ENCODE data around the gene BST1. TPM values are rescaled to one million over a fixed set of nuclear protein-coding genes. Genes with fewer than 3 reads are reported as not detected.
"Not testable (repeated sequence)": the region's sequence is repeated elsewhere in the genome, so short reads cannot be mapped to it uniquely, and the experiment has no call there.

BST1 gene
- total RNA-seq, 1 donor from 2014 or later = 43.2 TPM

- DNase-seq (ENCODE audit: extremely low read depth, low read depth, low spot score) = no peak
Measured at GRCh38 chr4:15740764-15741404, 38.0 kb downstream of the BST1 start.

- DNase-seq (ENCODE audit: extremely low read depth, low read depth, low spot score) = no peak
Measured at GRCh38 chr4:15742083-15742582, 39.3 kb downstream of the BST1 start.

GRCh38 chr4:15742637-15743036 lies 39.8 kb downstream of the BST1 start:
- DNase-seq (ENCODE audit: extremely low read depth, low read depth, low spot score) = no peak

GRCh38 chr4:15744016-15744545 lies 41.2 kb downstream of the BST1 start:
- DNase-seq (ENCODE audit: extremely low read depth, low read depth, low spot score) = no peak

- no peak for DNase-seq (ENCODE audit: extremely low read depth, low read depth, low spot score)
Measured at GRCh38 chr4:15746110-15746509, 43.2 kb downstream of the BST1 start.

GRCh38 chr4:15749001-15749400 lies 46.1 kb downstream of the BST1 start:
- no peak for DNase-seq (ENCODE audit: extremely low read depth, low read depth, low spot score)

- DNase-seq (ENCODE audit: extremely low read depth, low read depth, low spot score) = no peak
Measured at GRCh38 chr4:15751153-15751552, 48.3 kb downstream of the BST1 start.

- no peak for DNase-seq (ENCODE audit: extremely low read depth, low read depth, low spot score)
Measured at GRCh38 chr4:15753081-15753480, 50.2 kb downstream of the BST1 start.

GRCh38 chr4:15753786-15754185 lies 50.9 kb downstream of the BST1 start:
- DNase-seq (ENCODE audit: extremely low read depth, low read depth, low spot score) = peak; percentile 67

- DNase-seq (ENCODE audit: extremely low read depth, low read depth, low spot score) = peak; percentile 78
Measured at GRCh38 chr4:15754323-15754722, 51.5 kb downstream of the BST1 start.

- peak; percentile 18 for DNase-seq (ENCODE audit: extremely low read depth, low read depth, low spot score)
Measured at GRCh38 chr4:15755321-15756155, 52.7 kb downstream of the BST1 start.

GRCh38 chr4:15756361-15756861 lies 53.5 kb downstream of the BST1 start:
- DNase-seq (ENCODE audit: extremely low read depth, low read depth, low spot score) = no peak

GRCh38 chr4:15757054-15757453 lies 54.2 kb downstream of the BST1 start:
- no peak for DNase-seq (ENCODE audit: extremely low read depth, low read depth, low spot score)

- DNase-seq (ENCODE audit: extremely low read depth, low read depth, low spot score) = no peak
Measured at GRCh38 chr4:15758294-15758693, 55.4 kb downstream of the BST1 start.

- DNase-seq (ENCODE audit: extremely low read depth, low read depth, low spot score) = not testable (repeated sequence)
Measured at GRCh38 chr4:15762460-15762859, 59.6 kb downstream of the BST1 start.

- no peak for DNase-seq (ENCODE audit: extremely low read depth, low read depth, low spot score)
Measured at GRCh38 chr4:15765391-15765790, 62.5 kb downstream of the BST1 start.

GRCh38 chr4:15765910-15766697 lies 63.2 kb downstream of the BST1 start:
- DNase-seq (ENCODE audit: extremely low read depth, low read depth, low spot score) = no peak

GRCh38 chr4:15766821-15767220 lies 64.0 kb downstream of the BST1 start:
- DNase-seq (ENCODE audit: extremely low read depth, low read depth, low spot score) = no peak

- no peak for DNase-seq (ENCODE audit: extremely low read depth, low read depth, low spot score)
Measured at GRCh38 chr4:15769202-15769601, 66.3 kb downstream of the BST1 start.

- DNase-seq (ENCODE audit: extremely low read depth, low read depth, low spot score) = no peak
Measured at GRCh38 chr4:15771216-15772058, 68.6 kb downstream of the BST1 start.

Data from glomerular endothelial cell (primary cell).